ENCODE results near the gene CCDC51.

DNA sequence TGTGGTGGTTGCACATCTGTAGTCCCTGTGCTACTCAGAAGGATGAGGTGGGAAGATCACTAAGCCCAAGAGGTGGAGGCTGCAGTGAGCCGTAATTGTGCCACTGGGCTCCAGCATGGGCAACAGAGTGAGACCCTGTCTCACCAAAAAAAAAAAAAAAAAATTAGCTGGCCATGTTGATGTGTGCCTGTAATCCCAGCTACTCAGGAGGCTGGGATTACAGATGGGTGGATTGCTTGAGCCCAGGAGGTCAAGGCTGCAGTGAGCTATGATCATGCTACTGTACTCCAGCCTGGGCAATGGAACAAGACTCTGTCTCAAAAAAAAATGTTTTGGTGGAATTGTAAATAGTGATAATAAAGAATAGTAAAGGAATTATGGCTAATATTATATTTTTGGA lies 16.5 kb upstream of the CCDC51 start:
- no peak for TF ChIP-seq POLR2A (IDR thresholded peaks at IDR 0.05)
- TF ChIP-seq, protein P1, sequence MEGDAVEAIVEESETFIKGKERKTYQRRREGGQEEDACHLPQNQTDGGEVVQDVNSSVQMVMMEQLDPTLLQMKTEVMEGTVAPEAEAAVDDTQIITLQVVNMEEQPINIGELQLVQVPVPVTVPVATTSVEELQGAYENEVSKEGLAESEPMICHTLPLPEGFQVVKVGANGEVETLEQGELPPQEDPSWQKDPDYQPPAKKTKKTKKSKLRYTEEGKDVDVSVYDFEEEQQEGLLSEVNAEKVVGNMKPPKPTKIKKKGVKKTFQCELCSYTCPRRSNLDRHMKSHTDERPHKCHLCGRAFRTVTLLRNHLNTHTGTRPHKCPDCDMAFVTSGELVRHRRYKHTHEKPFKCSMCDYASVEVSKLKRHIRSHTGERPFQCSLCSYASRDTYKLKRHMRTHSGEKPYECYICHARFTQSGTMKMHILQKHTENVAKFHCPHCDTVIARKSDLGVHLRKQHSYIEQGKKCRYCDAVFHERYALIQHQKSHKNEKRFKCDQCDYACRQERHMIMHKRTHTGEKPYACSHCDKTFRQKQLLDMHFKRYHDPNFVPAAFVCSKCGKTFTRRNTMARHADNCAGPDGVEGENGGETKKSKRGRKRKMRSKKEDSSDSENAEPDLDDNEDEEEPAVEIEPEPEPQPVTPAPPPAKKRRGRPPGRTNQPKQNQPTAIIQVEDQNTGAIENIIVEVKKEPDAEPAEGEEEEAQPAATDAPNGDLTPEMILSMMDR (IDR thresholded peaks at IDR 0.05), result no peak
- TF ChIP-seq POLR2AphosphoS5 (IDR thresholded peaks at IDR 0.05; ENCODE audit: insufficient read depth in 1 of 2, low read depth in 1 of 2), result no peak
